Neural progenitor cell (in vitro differentiated cells): ENCODE results near the gene KDM4B. TPM values are rescaled to one million over a fixed set of nuclear protein-coding genes. Genes with fewer than 3 reads are reported as not detected.

Experiments
- DNase-seq: peaks from one replicate; pipeline ENCODE4 v3.0.0-alpha.2; 2016; ENCODE audit warnings: low spot score
- H2AFZ ChIP-seq: fragments of 200-600 bp; sonication (generic); replicated peaks from 2 replicates; pipeline ENCODE4 v1.6.1; 2016; ENCODE audit warnings: antibody characterized with exemption
- H3F3A ChIP-seq: fragments of 200-600 bp; sonication (generic); 2 replicates; pipeline ENCODE4 v1.6.1; 2016; ENCODE audit warnings: antibody characterized with exemption, low read depth
- H3K27ac ChIP-seq: fragments of 200-600 bp; sonication (generic); 2 replicates; pipeline ENCODE4 v1.5.1; 2016; ENCODE audit warnings: mild to moderate bottlenecking
- H3K27me3 ChIP-seq: fragments of 200-600 bp; sonication (generic); 2 replicates; pipeline ENCODE4 v1.6.1; 2016; ENCODE audit warnings: mild to moderate bottlenecking, moderate library complexity
- H3K36me3 ChIP-seq: fragments of 200-600 bp; sonication (generic); 2 replicates; pipeline ENCODE4 v1.5.1; 2016
- H3K4me1 ChIP-seq: fragments of 200-600 bp; sonication (generic); 2 replicates; pipeline ENCODE4 v1.6.1; 2016; ENCODE audit warnings: mixed run types
- H3K4me2 ChIP-seq: fragments of 200-600 bp; sonication (generic); 2 replicates; pipeline ENCODE4 v1.6.1; 2016
- H3K4me3 ChIP-seq: fragments of 200-600 bp; sonication (generic); 2 replicates; pipeline ENCODE4 v1.5.1; 2016
- H3K79me2 ChIP-seq: fragments of 200-600 bp; sonication (generic); 2 replicates; pipeline ENCODE4 v1.6.1; 2016; ENCODE audit warnings: low read depth
- H3K9ac ChIP-seq: fragments of 200-600 bp; sonication (generic); 2 replicates; pipeline ENCODE4 v1.6.1; 2016
- H3K9me3 ChIP-seq: fragments of 200-600 bp; sonication (generic); 2 replicates; pipeline ENCODE4 v1.5.1; 2016; ENCODE audit warnings: low read depth
- H4K20me1 ChIP-seq: fragments of 200-600 bp; sonication (generic); 2 replicates; pipeline ENCODE4 v1.6.1; 2016; ENCODE audit warnings: low read depth
- H3K27ac Mint-ChIP-seq: 3 replicates; pipeline ENCODE4 v1.8.0; 2021; ENCODE audit warnings: mixed read lengths
- H3K27me3 Mint-ChIP-seq: 2 replicates; pipeline ENCODE4 v1.8.0; 2022; ENCODE audit warnings: low read depth, mild to moderate bottlenecking, inconsistent platforms, moderate library complexity, mixed read lengths; ENCODE audit not compliant: insufficient read depth
- H3K36me3 Mint-ChIP-seq: 3 replicates; pipeline ENCODE4 v1.8.0; 2021; ENCODE audit warnings: mixed read lengths
- H3K4me1 Mint-ChIP-seq: 3 replicates; pipeline ENCODE4 v1.8.0; 2021; ENCODE audit warnings: mixed read lengths
- H3K4me3 Mint-ChIP-seq: 3 replicates; pipeline ENCODE4 v1.8.0; 2021; ENCODE audit warnings: mild to moderate bottlenecking, moderate library complexity, mixed read lengths
- H3K9me3 Mint-ChIP-seq: 3 replicates; pipeline ENCODE4 v1.8.0; 2020; ENCODE audit warnings: mixed read lengths
- EZH2 ChIP-seq: fragments of 200-600 bp; sonication (generic); IDR thresholded peaks from 2 replicates; pipeline ENCODE4 v1.6.1; 2017; ENCODE audit warnings: antibody characterized with exemption, mild to moderate bottlenecking, moderate library complexity
- EZH2phosphoT487 ChIP-seq: fragments of 200-600 bp; sonication (generic); IDR thresholded peaks from 2 replicates; pipeline ENCODE4 v1.6.1; 2017; ENCODE audit warnings: antibody characterized with exemption
- total RNA-seq: library from RNA; depleted of rRNA; stranded (reverse); fragments of >200 nt; gene quantifications from 2 replicates; pipeline ENCODE4 v1.2.3, GENCODE V29; 2015; ENCODE audit warnings: low replicate concordance
- TF ChIP-seq, protein P1 (sequence below): fragments of 200-600 bp; sonication (generic); IDR thresholded peaks from 2 replicates; pipeline ENCODE4 v1.5.1; 2017; ENCODE audit warnings: antibody characterized with exemption, mild to moderate bottlenecking

The KDM4B gene
- total RNA-seq, 1 donor from 2014 or later, result 16.0 TPM

- no peaks in the 10 kb centered on the region for H3K27me3 ChIP-seq
- no peaks in the 10 kb centered on the region for H4K20me1 ChIP-seq
- H3K27ac ChIP-seq, result no peak overlapping the region
- no peak overlapping the region for H3K4me3 ChIP-seq
- DNase-seq, result no peak
- H3K79me2 ChIP-seq, result no peaks in the 10 kb centered on the region
- no peak overlapping the region for H2AFZ ChIP-seq
- H3K9ac ChIP-seq, result no peak overlapping the region
- Mint-ChIP-seq H3K4me1 (peaks cover 3% of the 10 kb centered on the region), H3K27me3 (peaks cover 2% of the 10 kb centered on the region), H3K4me3 (no peak overlapping the region), H3K36me3 (peaks cover 15% of the 10 kb centered on the region), H3K9me3 (no peaks in the 10 kb centered on the region), H3K27ac (peak overlapping the region; percentile 50)
- H3K4me2 ChIP-seq, result no peak overlapping the region
- H3K9me3 ChIP-seq, result no peaks in the 10 kb centered on the region
- H3K4me1 ChIP-seq, result peaks cover 19% of the 10 kb centered on the region
- TF ChIP-seq EZH2phosphoT487, result no peak
- TF ChIP-seq EZH2, result no peak
- TF ChIP-seq, protein P1, sequence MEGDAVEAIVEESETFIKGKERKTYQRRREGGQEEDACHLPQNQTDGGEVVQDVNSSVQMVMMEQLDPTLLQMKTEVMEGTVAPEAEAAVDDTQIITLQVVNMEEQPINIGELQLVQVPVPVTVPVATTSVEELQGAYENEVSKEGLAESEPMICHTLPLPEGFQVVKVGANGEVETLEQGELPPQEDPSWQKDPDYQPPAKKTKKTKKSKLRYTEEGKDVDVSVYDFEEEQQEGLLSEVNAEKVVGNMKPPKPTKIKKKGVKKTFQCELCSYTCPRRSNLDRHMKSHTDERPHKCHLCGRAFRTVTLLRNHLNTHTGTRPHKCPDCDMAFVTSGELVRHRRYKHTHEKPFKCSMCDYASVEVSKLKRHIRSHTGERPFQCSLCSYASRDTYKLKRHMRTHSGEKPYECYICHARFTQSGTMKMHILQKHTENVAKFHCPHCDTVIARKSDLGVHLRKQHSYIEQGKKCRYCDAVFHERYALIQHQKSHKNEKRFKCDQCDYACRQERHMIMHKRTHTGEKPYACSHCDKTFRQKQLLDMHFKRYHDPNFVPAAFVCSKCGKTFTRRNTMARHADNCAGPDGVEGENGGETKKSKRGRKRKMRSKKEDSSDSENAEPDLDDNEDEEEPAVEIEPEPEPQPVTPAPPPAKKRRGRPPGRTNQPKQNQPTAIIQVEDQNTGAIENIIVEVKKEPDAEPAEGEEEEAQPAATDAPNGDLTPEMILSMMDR, result no peak
- no peaks in the 10 kb centered on the region for H3F3A ChIP-seq
- no peaks in the 10 kb centered on the region for H3K36me3 ChIP-seq
Observed at GRCh38 chr19:5147074-5147977, 178.4 kb downstream of the KDM4B start.

DNA sequence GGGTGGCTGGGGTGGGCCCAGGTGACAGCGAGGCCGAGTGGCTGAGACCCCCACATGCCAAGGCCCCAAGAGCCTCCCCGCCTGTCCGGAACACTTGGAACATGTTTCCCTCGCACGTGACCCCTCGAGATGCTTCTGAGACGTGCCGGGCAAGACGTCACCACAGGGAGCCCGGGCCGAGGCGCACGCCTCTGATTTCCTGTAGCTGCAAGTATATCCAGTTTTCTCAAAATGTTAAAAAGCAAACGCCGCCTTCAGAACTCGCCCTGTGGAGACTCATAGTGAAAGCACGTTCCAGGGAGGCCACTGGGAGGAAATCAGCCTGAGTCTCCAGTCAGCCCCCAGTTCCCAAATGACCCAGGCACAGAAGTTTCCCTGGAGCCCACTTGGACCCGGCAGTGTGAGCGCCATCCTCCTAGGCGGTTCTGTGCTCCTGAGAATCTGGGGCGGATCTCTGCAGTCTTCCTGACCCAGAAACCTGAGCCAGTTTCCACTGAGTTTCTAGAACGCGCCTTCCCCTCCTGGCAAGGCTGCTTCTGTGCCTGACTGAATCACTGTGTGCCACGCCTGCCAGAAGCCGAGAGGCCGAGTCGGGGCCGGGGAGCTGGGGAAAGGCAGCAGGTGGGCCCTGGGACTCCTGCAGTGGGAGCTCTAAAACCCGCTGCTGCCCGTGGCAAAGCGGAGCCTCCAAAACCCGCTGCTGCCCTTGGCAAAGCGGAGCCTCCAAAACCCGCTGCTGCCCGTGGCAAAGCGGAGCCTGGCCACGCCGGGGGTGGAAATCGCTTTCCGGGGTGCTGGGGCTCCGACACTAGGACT lies 179.3 kb downstream of the KDM4B start:
- TF ChIP-seq EZH2, result no peak
- TF ChIP-seq, protein P1, result no peak
- no peak for TF ChIP-seq EZH2phosphoT487
- Mint-ChIP-seq H3K27ac (no peak overlapping the region), H3K4me3 (no peak overlapping the region), H3K27me3 (peaks cover 2% of the 10 kb centered on the region), H3K9me3 (no peaks in the 10 kb centered on the region), H3K36me3 (peaks cover 15% of the 10 kb centered on the region), H3K4me1 (peaks cover 4% of the 10 kb centered on the region)
- no peaks in the 10 kb centered on the region for H3K79me2 ChIP-seq
- DNase-seq, result no peak
- H3K9me3 ChIP-seq, result no peaks in the 10 kb centered on the region
- H3K9ac ChIP-seq, result no peak overlapping the region
- H3K27me3 ChIP-seq, result no peaks in the 10 kb centered on the region
- H3F3A ChIP-seq, result peaks cover 3% of the 10 kb centered on the region
- no peak overlapping the region for H2AFZ ChIP-seq
- no peak overlapping the region for H3K4me2 ChIP-seq
- H3K4me3 ChIP-seq, result no peak overlapping the region
- H3K36me3 ChIP-seq, result no peaks in the 10 kb centered on the region
- H3K4me1 ChIP-seq, result peaks cover 19% of the 10 kb centered on the region
- H4K20me1 ChIP-seq, result no peaks in the 10 kb centered on the region
- H3K27ac ChIP-seq, result no peak overlapping the region

DNA sequence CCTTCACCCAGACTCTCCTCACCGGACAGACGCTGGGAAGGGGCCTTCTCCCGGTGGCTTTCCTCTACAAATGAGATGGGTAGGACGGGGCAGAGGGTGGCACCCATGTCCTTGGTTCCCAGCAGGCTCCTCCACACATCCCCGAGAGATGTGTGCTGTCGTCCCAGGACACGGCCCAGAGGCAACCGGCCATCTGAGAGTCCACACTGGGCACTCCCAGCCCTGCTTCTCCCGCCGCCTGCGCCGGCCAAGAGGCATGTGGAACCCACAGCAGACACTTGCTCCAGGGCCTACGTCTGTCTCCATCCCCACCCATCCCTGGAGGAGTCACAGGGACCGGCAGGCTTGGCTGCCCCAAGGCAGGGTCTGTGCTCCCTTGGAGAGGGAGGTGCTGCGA lies 179.9 kb downstream of the KDM4B start:
- TF ChIP-seq, protein P1, result no peak
- TF ChIP-seq EZH2 (no peak), EZH2phosphoT487 (no peak)
- no peak for DNase-seq
- Histone ChIP-seq H2AFZ (no peak overlapping the region), H4K20me1 (no peaks in the 10 kb centered on the region), H3K79me2 (no peaks in the 10 kb centered on the region), H3K4me2 (no peak overlapping the region), H3K9me3 (no peaks in the 10 kb centered on the region), H3K9ac (no peak overlapping the region), H3K36me3 (no peaks in the 10 kb centered on the region), H3K27ac (no peak overlapping the region), H3K4me1 (peaks cover 19% of the 10 kb centered on the region), H3K4me3 (no peak overlapping the region), H3K27me3 (no peaks in the 10 kb centered on the region), H3F3A (peaks cover 3% of the 10 kb centered on the region)
- no peaks in the 10 kb centered on the region for H3K9me3 Mint-ChIP-seq
- peaks cover 15% of the 10 kb centered on the region for H3K36me3 Mint-ChIP-seq
- H3K27me3 Mint-ChIP-seq, result peaks cover 1% of the 10 kb centered on the region
- H3K4me3 Mint-ChIP-seq, result no peak overlapping the region
- H3K4me1 Mint-ChIP-seq, result peaks cover 6% of the 10 kb centered on the region
- no peak overlapping the region for H3K27ac Mint-ChIP-seq
